Naive thymus-derived CD4-positive, alpha-beta T cell (primary cell): ENCODE data around the gene L3MBTL2. TPM values are rescaled to one million over a fixed set of nuclear protein-coding genes. Genes with fewer than 3 reads are reported as not detected.

Experiments
- ATAC-seq: fragments of 150-1000 bp; cut with Tn5 transposase; 2 replicates; pipeline ENCODE4 v1.10.0; 2021; ENCODE audit warnings: mild to moderate bottlenecking, moderate library complexity
- CTCF ChIA-PET: fragments of 350-600 bp; sonication (Branson Sonifier 250); formaldehyde crosslinking; loops from one replicate; lab custom pipeline; 2021; ENCODE audit warnings: antibody characterized with exemption; lab: Charles Lee
- POLR2A ChIA-PET: fragments of 350-600 bp; sonication (Branson Sonifier 250); formaldehyde crosslinking; loops from one replicate; lab custom pipeline; 2021; ENCODE audit warnings: antibody characterized with exemption, inconsistent platforms; lab: Charles Lee
- DNase-seq, 9 donors: peaks; one replicate each; pipeline versions ENCODE4 v3.0.0 to v3.0.0-alpha.2; 2020 to 2022; ENCODE audit warnings: mixed read lengths in 1 of 9
- H3K27ac ChIP-seq: one replicate; pipeline ENCODE4 v1.7.0; 2013; ENCODE audit warnings: mild to moderate bottlenecking, low read depth, low read length, moderate library complexity
- H3K27me3 ChIP-seq, 2 donors: one replicate each; pipeline ENCODE4 v1.7.0; 2013; ENCODE audit warnings: low read length in 2 of 2, mild to moderate bottlenecking in 2 of 2, moderate library complexity in 2 of 2; ENCODE audit not compliant: control insufficient read depth in 2 of 2, insufficient read depth in 2 of 2
- H3K36me3 ChIP-seq, 3 experiments: 1 replicate in 2 of 3; 2 replicates in 1 of 3; pipeline ENCODE4 v1.7.0; 2013; ENCODE audit warnings: low read length in 3 of 3, mild to moderate bottlenecking in 3 of 3, moderate library complexity in 1 of 3; ENCODE audit not compliant: insufficient read depth in 3 of 3, control insufficient read depth in 2 of 3
- H3K4me1 ChIP-seq, 2 donors: one replicate each; pipeline ENCODE4 v1.7.0; 2013; ENCODE audit warnings: low read length in 2 of 2, mild to moderate bottlenecking in 2 of 2, moderate library complexity in 1 of 2; ENCODE audit not compliant: control insufficient read depth in 2 of 2, insufficient read depth in 2 of 2
- H3K4me3 ChIP-seq: 2 replicates; pipeline ENCODE4 v1.7.0; 2013; ENCODE audit warnings: mild to moderate bottlenecking, low read length
- H3K9me3 ChIP-seq, 3 experiments: 1 replicate in 2 of 3; 2 replicates in 1 of 3; pipeline ENCODE4 v1.7.0; 2013; ENCODE audit warnings: low read length in 3 of 3; ENCODE audit not compliant: control insufficient read depth in 2 of 3
- H3K27ac Mint-ChIP-seq, 9 donors: one replicate each; pipeline ENCODE4 v1.8.0; 2020 to 2022; ENCODE audit warnings: mixed read lengths in 9 of 9, mild to moderate bottlenecking in 8 of 9, moderate library complexity in 5 of 9, inconsistent platforms in 2 of 9
- H3K27me3 Mint-ChIP-seq, 5 donors: one replicate each; pipeline ENCODE4 v1.8.0; 2021 to 2022; ENCODE audit warnings: mixed read lengths in 5 of 5, mild to moderate bottlenecking in 1 of 5
- H3K36me3 Mint-ChIP-seq, 5 donors: one replicate each; pipeline ENCODE4 v1.8.0; 2020 to 2022; ENCODE audit warnings: mixed read lengths in 5 of 5, mild to moderate bottlenecking in 3 of 5, inconsistent platforms in 1 of 5
- H3K4me1 Mint-ChIP-seq, 7 donors: one replicate each; pipeline ENCODE4 v1.8.0; 2020 to 2022; ENCODE audit warnings: mixed read lengths in 7 of 7, mild to moderate bottlenecking in 3 of 7, inconsistent platforms in 1 of 7
- H3K4me3 Mint-ChIP-seq, 10 donors: one replicate each; pipeline ENCODE4 v1.8.0; 2020 to 2022; ENCODE audit warnings: mild to moderate bottlenecking in 10 of 10, mixed read lengths in 10 of 10, moderate library complexity in 6 of 10, inconsistent platforms in 2 of 10
- H3K9me3 Mint-ChIP-seq, 11 donors: one replicate each; pipeline ENCODE4 v1.8.0; 2020 to 2022; ENCODE audit warnings: mixed read lengths in 11 of 11, mild to moderate bottlenecking in 4 of 11, inconsistent platforms in 1 of 11, moderate library complexity in 1 of 11
- intact Hi-C, 2 donors: fragments of 100-400 bp; cut with micrococcal nuclease; formaldehyde crosslinking; loops; one replicate each; pipeline ENCODE4 v1.15.1; 2023
- polyA plus RNA-seq, 2 donors: library from polyadenylated mRNA; unstranded; fragments of 300-500 nt; fragmentation: Illumina TruSeq; gene quantifications; one replicate each; pipeline ENCODE4 v1.2.3, GENCODE V29; 2021
- total RNA-seq, 6 experiments: library from RNA in 5 of 6; stranded (reverse) in 5 of 6; gene quantifications; 1 replicate in 5 of 6; 2 replicates in 1 of 6; pipeline ENCODE4 v1.2.3 and lab custom pipeline; 2021 to 2026

The L3MBTL2 gene
- total and polyA plus RNA-seq, 7 experiments from 2014 or later, result 31.6 to 45.9 (median 42.3) TPM

DNA sequence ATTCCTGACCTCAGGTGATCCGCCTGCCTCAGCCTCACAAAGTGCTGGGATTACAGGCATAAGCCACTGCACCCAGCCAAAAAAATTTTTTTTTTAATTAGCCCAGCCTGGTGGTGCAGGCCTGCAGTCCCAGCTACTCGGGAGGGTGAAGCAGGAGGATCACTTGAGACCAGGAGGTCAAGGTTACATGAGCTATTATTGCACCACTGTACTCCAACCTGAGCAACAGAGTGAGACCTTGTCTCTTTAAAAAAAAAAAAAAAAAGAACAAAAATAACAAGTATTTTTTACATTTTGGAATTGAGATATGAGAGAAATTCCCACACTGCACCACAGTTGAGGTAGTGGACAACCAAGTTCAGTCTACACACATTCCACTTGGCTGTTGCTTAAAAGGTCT, 13.6 kb upstream of the L3MBTL2 start:
- CTCF ChIA-PET, result interaction anchor here (0.8 to 1.0 kb wide), 2 partner anchors 9 to 368 kb away, joined by 3 to 4 read pairs; no protein-coding TSS in a partner anchor
- H3K4me1 ChIP-seq, result no peaks in the 10 kb centered on the region
- H3K27ac ChIP-seq, result no peak overlapping the region
- Mint-ChIP-seq H3K4me3 (no peak overlapping the region), H3K36me3 (no peaks in the 10 kb centered on the region), H3K27ac (no peak overlapping the region), H3K4me1 (peaks cover 0 to 2% (median 0%) of the 10 kb centered on the region in 7 donors), H3K27me3 (peaks cover 0 to 20% (median 0%) of the 10 kb centered on the region in 5 donors), H3K9me3 (peaks cover 0 to 1% (median 0%) of the 10 kb centered on the region in 11 donors)
- H3K9me3 ChIP-seq, result no peaks in the 10 kb centered on the region
- intact Hi-C loops, result no loop called here
- POLR2A ChIA-PET, result no interaction called here
- no peak overlapping the region for H3K4me3 ChIP-seq
- DNase-seq, result no peak
- no peak for ATAC-seq
- no peaks in the 10 kb centered on the region for H3K27me3 ChIP-seq
- no peaks in the 10 kb centered on the region for H3K36me3 ChIP-seq

GRCh38 chr22:41193829-41194228, 11.3 kb upstream of the L3MBTL2 start:
- H3K27me3 ChIP-seq, result no peaks in the 10 kb centered on the region
- intact Hi-C loops, result no loop called here
- H3K4me3 ChIP-seq, result no peak overlapping the region
- ChIA-PET CTCF (no interaction called here), POLR2A (no interaction called here)
- H3K36me3 ChIP-seq, result no peaks in the 10 kb centered on the region
- peak overlapping the region in 1 of 9 donors; percentile 10 for H3K27ac Mint-ChIP-seq
- H3K27ac ChIP-seq, result no peak overlapping the region
- no peaks in the 10 kb centered on the region for H3K9me3 ChIP-seq
- peaks cover 0 to 28% (median 0%) of the 10 kb centered on the region in 5 donors for H3K27me3 Mint-ChIP-seq
- peaks cover 0 to 1% (median 0%) of the 10 kb centered on the region in 11 donors for H3K9me3 Mint-ChIP-seq
- H3K4me1 Mint-ChIP-seq, result peaks cover 10 to 16% (median 11%) of the 10 kb centered on the region in 7 donors
- H3K4me1 ChIP-seq, result peaks cover 9 to 12% of the 10 kb centered on the region in 2 donors
- ATAC-seq (no peak), DNase-seq (no peak)
- no peaks in the 10 kb centered on the region for H3K36me3 Mint-ChIP-seq
- no peak overlapping the region for H3K4me3 Mint-ChIP-seq

DNA sequence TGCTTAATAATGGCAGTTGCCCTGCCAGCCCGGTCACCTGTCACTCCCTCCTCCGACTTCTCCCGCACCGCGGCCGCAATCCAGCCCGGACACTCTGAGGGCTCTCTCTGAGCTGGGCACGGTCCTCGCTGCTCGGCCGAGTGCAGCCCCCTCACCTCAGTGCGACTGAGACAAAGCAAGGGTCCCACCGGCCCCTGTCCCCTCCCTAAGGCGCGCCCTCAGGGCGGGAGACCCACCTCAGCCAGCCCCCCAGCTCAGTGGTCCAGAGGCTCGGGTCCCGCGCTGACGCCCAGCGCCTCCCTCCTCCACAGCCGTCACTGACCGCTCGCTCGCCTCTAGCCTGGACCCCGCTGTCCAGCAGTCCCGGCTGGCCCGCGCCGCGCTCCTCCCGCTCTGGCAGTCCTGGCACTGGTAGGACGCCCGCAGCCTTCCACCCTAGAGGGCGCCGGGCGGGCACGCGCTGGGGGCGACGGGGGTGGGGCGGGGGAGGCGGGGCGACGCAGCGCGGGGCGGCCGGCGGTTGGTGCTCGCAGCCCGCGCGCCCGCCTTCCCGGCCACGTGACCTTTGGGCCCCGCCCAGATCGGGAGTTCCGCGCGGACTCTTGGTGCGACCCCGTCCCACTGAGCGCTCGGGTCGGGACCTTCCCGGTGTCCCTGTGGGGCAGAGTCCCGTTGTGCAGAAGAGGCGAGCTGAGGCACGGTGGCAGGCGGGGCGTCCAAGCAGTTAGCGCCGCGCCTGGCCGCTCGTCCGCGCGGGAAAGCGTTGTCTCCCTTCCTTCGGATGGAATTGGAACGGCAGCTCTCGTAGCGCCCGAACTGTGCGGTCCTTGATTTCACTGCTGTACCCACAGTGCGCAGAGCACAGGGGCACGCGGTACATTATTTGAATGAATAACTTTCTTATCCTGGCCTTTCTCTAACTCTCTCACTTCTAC, 7.8 kb upstream of the L3MBTL2 start:
- ATAC-seq (peak; percentile 95), DNase-seq (peak; percentile 52 to 91 (median 72))
- H3K36me3 ChIP-seq, result no peaks in the 10 kb centered on the region
- H3K4me1 ChIP-seq, result peaks cover 9 to 12% of the 10 kb centered on the region in 2 donors
- no peaks in the 10 kb centered on the region for H3K27me3 ChIP-seq
- ChIA-PET POLR2A (interaction anchor here (0.6 to 2.0 kb wide), 4 partner anchors 7 to 246 kb away, joined by 3 to 10 read pairs (median 6); partner anchors contain the start of genes RANGAP1 and RBX1), CTCF (interaction anchor here (0.6 to 2.6 kb wide), 4 partner anchors 12 to 90 kb away, joined by 3 to 9 read pairs (median 3); no protein-coding TSS in a partner anchor)
- H3K4me1 Mint-ChIP-seq, result peaks cover 8 to 16% (median 12%) of the 10 kb centered on the region in 7 donors
- peak overlapping the region; percentile 92 for H3K4me3 ChIP-seq
- H3K9me3 Mint-ChIP-seq, result no peaks in the 10 kb centered on the region
- peak overlapping the region; percentile 61 for H3K27ac ChIP-seq
- peak overlapping the region in 8 of 9 donors; percentile 35 to 86 (median 60) for H3K27ac Mint-ChIP-seq
- peaks cover 0 to 38% (median 0%) of the 10 kb centered on the region in 5 donors for H3K27me3 Mint-ChIP-seq
- no peaks in the 10 kb centered on the region for H3K9me3 ChIP-seq
- H3K36me3 Mint-ChIP-seq, result no peaks in the 10 kb centered on the region
- intact Hi-C loops, result loop anchor here (1.0 to 5.0 kb wide), 9 partner anchors 8 to 470 kb away; partner anchors contain the start of genes L3MBTL2 (in 2 of the 2), EP300 (in 1 of the 2), RBX1 (in 1 of the 2) and ZC3H7B (in 1 of the 2)
- peak overlapping the region; percentile 88 to 96 (median 92) for H3K4me3 Mint-ChIP-seq

- intact Hi-C loops, result loop anchor here in 1 of 2 donors (5.0 kb wide), 3 partner anchors 39 to 469 kb away; partner anchors contain the start of gene ZC3H7B
- ATAC-seq (peak; percentile 39), DNase-seq (peak in 8 of 9 donors; percentile 17 to 65 (median 40))
- Mint-ChIP-seq H3K36me3 (no peaks in the 10 kb centered on the region), H3K4me3 (peak overlapping the region; percentile 88 to 96 (median 92)), H3K27ac (peak overlapping the region in 8 of 9 donors; percentile 35 to 86 (median 64)), H3K9me3 (no peaks in the 10 kb centered on the region), H3K4me1 (peaks cover 8 to 16% (median 12%) of the 10 kb centered on the region in 7 donors), H3K27me3 (peaks cover 0 to 39% (median 0%) of the 10 kb centered on the region in 5 donors)
- ChIA-PET CTCF (interaction anchor here (0.6 to 2.6 kb wide), 4 partner anchors 13 to 90 kb away, joined by 3 to 9 read pairs (median 3); no protein-coding TSS in a partner anchor), POLR2A (interaction anchor here (0.6 to 2.0 kb wide), 3 partner anchors 8 to 88 kb away, joined by 3 to 10 read pairs (median 8); partner anchors contain the start of gene RANGAP1)
- Histone ChIP-seq H3K36me3 (no peaks in the 10 kb centered on the region), H3K4me1 (peaks cover 9 to 12% of the 10 kb centered on the region in 2 donors), H3K9me3 (no peaks in the 10 kb centered on the region), H3K4me3 (peak overlapping the region; percentile 92), H3K27ac (peak overlapping the region; percentile 61), H3K27me3 (no peaks in the 10 kb centered on the region)
These were observed 7.0 kb upstream of the L3MBTL2 start for GRCh38 chr22:41198027-41198580.

- CTCF ChIA-PET, result no interaction called here
- no peaks in the 10 kb centered on the region for H3K9me3 ChIP-seq
- POLR2A ChIA-PET, result no interaction called here
- H3K27ac ChIP-seq, result no peak overlapping the region
- Mint-ChIP-seq H3K4me1 (peaks cover 14 to 31% (median 29%) of the 10 kb centered on the region in 7 donors), H3K36me3 (peaks cover 0 to 4% (median 0%) of the 10 kb centered on the region in 5 donors), H3K9me3 (no peaks in the 10 kb centered on the region), H3K27me3 (peaks cover 0 to 41% (median 0%) of the 10 kb centered on the region in 5 donors), H3K4me3 (no peak overlapping the region), H3K27ac (peak overlapping the region in 1 of 9 donors; percentile 56)
- intact Hi-C loops, result loop anchor here in 1 of 2 donors (10.0 kb wide), 1 partner anchor 566 kb away; the partner anchor contains the start of gene MRTFA
- H3K4me1 ChIP-seq, result peaks cover 12 to 21% of the 10 kb centered on the region in 2 donors
- no peaks in the 10 kb centered on the region for H3K27me3 ChIP-seq
- DNase-seq, result no peak
- H3K4me3 ChIP-seq, result no peak overlapping the region
- no peak for ATAC-seq
- peaks cover 0 to 3% (median 0%) of the 10 kb centered on the region in 3 experiments for H3K36me3 ChIP-seq
These were observed 4.0 kb upstream of the L3MBTL2 start for GRCh38 chr22:41201141-41201540.

- peaks cover 8 to 13% of the 10 kb centered on the region in 2 donors for H3K4me1 ChIP-seq
- intact Hi-C loops, result loop anchor here in 1 of 2 donors (10.0 kb wide), 1 partner anchor 568 kb away; the partner anchor contains the start of gene MRTFA
- POLR2A ChIA-PET, result interaction anchor here (0.6 to 0.8 kb wide), 3 partner anchors 11 to 83 kb away, joined by 3 to 5 read pairs (median 3); no protein-coding TSS in a partner anchor
- peaks cover 14 to 35% (median 33%) of the 10 kb centered on the region in 7 donors for H3K4me1 Mint-ChIP-seq
- H3K27ac Mint-ChIP-seq, result no peak overlapping the region
- no peaks in the 10 kb centered on the region for H3K9me3 Mint-ChIP-seq
- H3K9me3 ChIP-seq, result no peaks in the 10 kb centered on the region
- no peak overlapping the region for H3K27ac ChIP-seq
- peak overlapping the region in 1 of 10 donors; percentile 64 for H3K4me3 Mint-ChIP-seq
- DNase-seq (no peak), ATAC-seq (no peak)
- H3K36me3 ChIP-seq, result peaks cover 0 to 3% (median 0%) of the 10 kb centered on the region in 3 experiments
- no peak overlapping the region for H3K4me3 ChIP-seq
- no peaks in the 10 kb centered on the region for H3K27me3 ChIP-seq
- peaks cover 0 to 4% (median 0%) of the 10 kb centered on the region in 5 donors for H3K36me3 Mint-ChIP-seq
- H3K27me3 Mint-ChIP-seq, result peaks cover 0 to 32% (median 0%) of the 10 kb centered on the region in 5 donors
- CTCF ChIA-PET, result interaction anchor here (0.6 kb wide), 1 partner anchor 1797 kb away, joined by 3 read pairs; no protein-coding TSS in a partner anchor
These were observed 2.0 kb upstream of the L3MBTL2 start for GRCh38 chr22:41203118-41203517.
